NCI-H1048 (cell line): Measurements from ENCODE around the gene TMEM154.

ENCODE experiments used
- DNase-seq: peaks from one replicate; lab custom pipeline; 2025; lab: John Stamatoyannopoulos, UW

TMEM154 gene

DNA sequence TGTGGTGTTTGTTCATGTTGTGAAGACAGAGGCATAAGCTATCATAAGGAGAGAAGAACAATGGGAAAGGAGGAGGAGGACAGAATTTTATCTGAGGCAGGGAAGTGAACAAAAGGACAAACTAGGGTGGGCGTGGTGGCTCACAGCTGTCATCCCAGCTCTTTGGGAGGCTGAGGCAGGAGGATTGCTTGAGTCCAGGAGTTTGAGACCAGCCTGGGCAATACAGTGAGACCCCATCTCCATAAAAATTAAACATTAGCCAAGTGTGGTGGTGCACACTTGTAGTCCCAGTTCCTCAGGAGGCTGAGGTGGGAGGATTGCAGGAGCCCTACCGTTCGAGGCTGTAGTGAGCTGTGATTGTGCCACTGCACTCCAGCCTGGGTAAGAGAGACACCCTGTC, 49.9 kb downstream of the TMEM154 start:
- DNase-seq: no peak

DNA sequence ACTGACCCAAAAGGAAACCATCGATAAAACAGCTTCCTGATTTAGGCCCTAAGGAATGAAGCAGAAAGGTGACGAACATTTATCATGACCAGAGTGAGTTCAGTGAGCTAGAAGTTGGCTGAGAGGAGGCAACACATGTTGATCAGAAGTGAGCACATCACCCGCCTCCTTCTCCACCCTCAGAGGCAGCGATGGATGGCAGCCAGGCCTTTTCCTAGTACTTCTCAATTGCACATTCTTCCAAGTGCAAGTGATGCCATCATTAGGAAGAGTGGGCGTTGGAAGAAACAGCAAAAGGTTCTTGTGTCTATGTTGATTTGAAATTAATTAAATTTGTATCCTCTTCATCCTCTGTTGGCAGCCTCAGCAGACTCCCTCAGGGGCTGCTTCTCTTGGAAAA, 51.7 kb downstream of the TMEM154 start:
- no peak for DNase-seq

GRCh38 chr4:152626790-152627189, 53.0 kb downstream of the TMEM154 start:
- DNase-seq: no peak

DNA sequence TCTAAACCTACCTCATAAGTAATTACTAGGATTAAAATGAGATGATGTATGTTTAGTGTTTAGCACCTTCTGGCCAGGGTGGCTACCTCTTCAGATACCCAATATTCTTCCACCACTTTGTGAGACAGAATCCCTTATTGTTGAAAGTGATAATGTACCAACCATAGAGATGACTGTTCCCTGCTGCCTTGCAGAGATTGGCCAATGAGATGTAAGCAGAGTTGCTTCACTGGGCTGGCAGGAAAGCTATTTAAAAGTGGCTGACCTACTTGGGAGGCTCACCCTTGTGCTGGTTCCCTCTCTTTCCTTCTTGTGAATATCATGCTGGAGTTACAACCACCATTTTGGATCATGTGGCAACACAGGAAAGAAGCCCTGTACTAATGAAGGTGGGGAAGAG, 58.9 kb downstream of the TMEM154 start:
- DNase-seq: no peak

DNA sequence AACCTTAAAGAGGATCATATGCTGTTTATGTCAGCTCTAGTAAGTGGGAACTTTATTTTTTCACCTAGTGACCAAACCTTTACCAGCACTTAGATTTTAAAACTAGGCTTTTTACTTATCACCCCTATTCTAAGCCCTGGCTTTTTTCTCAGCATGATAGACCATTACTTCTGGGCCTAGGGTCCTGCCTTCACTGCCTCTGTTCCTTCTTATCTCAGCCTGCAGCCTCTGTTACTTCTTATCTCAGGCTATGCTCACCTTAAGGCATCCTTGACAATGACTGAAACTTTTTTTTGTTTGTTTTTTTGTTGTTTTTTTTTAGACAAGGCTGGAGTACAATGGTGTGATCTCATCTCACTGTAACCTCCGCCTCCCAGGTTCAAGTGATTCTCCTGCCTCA, 59.6 kb downstream of the TMEM154 start:
- no peak for DNase-seq

DNA sequence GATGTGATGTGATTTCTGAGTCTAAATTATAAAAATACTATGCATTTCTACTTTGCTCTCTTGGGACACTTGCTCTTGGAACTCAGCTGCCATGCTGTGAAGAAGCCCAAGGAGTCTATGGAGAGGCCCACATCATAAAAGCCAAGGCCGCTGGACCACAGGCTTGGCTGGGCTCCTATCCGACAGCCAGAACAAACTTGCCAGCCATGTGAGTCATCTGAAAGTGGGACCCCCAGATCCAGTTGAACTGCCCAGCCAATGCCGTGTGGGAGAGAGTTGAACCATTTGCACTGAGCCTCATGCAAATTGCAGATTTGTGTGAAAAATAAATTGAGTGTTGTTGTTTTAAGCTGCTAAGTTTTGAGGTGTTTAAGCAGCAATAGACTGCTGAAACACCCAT, 60.2 kb downstream of the TMEM154 start:
- DNase-seq: no peak

DNA sequence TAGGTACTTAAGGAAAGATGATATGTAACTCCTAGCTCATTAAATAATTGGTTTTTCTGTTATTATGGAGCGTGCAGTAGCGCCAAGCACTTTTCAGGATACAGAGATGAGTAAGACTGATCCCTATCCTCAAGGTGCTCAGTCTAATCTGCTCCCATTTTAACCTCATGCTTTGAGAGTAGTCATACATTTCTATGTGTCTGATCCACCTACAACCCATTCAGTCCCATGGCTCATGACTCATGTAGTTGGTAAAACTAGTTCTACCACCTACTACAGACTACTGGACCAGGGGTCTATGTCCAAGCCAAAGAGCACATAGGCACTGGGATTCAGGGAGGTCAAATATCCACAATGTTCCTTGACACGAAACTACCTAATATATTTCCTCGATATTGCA, 60.8 kb downstream of the TMEM154 start:
- DNase-seq: no peak

GRCh38 chr4:152616804-152617203, 63.0 kb downstream of the TMEM154 start:
- no peak for DNase-seq

DNA sequence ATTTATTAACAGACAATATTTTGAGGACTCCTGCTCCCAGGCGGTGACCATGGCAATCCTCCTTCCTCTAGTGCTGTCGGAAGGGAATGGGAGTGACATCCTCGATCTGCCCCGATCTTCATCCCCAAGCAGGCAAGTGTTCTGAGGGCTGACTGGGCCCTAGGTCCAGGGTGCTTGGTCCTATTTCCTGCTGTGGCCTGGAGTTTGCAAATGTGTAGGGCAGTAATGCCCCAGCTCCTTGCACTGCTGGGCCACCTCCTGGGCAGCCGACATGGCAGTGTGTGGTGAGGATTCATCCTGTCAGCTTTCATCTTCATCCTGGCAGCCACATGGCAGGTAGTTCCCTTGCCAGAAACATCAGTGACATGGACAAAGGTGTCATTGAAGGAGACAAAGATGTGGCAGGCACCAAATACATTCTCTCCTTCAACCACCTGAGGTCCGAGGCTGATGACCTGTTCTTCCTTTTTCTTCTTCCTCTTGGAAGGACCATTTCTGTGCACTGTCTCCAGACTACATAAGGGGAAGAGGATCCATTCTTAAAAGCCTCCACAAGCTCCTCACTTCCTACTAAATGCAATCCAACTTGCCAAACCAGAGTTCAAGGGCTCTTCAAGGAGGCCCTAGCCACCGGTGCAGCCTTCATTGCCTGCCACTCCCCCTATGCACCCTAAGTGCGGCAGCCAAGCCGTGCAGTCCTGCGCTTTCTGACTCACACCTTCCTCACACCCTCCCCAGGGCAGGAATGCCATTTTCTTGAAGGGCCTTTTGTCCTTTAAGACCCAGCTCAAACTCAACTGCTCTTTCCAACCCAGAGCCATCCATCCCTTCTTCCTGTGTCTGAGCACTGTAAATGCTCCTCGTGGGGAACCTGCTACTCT, 65.7 kb downstream of the TMEM154 start:
- no peak for DNase-seq

GRCh38 chr4:152613351-152613750, 66.4 kb downstream of the TMEM154 start:
- DNase-seq: no peak

DNA sequence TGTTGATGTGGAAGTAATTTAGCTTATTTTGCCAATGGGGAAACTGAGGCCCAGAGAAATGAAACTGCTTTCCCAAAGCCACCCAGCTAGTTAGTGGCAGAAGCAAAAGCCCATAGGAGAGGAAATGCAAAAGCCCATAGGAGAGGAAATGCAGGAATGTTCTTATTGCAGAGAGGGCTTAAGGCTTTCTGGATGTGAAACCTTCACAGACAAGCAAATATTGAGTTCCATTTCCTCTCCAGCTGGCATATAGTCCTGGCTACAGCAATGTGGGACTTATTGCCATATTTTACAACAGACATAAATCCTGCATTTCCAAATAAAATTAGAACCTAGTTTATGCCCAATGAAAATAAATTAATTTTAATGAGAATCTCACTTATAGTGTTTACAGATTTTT, 69.7 kb downstream of the TMEM154 start:
- no peak for DNase-seq

DNA sequence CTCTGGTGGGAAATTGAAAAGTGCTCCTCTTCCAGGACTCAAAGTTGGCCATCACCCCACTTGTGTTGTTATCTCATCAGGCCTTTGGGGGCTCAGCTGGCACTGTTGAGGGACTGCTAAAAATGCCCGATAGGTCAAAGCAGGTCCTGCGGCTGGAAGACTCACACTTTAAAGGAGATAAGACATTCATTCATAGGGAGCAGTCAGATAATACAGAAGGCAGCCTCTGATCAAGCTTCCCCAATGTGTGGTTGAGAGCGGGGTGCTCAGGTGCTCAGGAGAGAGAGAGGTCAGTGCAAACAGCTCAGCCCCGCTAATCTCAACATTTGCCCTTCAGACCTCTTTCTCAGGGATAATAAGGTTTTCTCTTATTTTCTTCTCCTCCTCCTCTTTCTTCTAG, 70.3 kb downstream of the TMEM154 start:
- no peak for DNase-seq

GRCh38 chr4:152607178-152607577, 72.6 kb downstream of the TMEM154 start:
- DNase-seq: no peak

GRCh38 chr4:152606753-152607152, 73.0 kb downstream of the TMEM154 start:
- no peak for DNase-seq

- DNase-seq: no peak
These were observed 74.0 kb downstream of the TMEM154 start for GRCh38 chr4:152605641-152606335.

- DNase-seq: no peak
These were observed 74.8 kb downstream of the TMEM154 start for GRCh38 chr4:152605031-152605430.

DNA sequence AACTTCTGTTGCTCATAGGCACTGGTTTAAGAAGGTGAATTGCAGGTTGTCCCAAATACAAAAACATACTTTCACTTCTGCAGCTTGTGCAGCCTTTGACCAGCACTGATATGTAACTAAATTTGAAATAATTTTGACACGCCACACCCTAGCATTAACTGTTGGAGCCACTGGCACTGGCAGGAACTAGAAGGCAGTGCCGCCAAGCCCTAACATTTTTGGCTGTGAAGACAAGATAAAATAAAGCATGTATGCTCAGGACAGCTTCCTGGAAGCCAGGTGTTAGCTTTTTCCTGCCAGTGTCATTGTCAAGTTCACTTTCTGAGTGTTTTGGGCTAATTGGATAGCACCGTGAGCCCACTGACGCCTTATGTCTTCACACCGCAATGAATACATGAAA, 78.6 kb downstream of the TMEM154 start:
- DNase-seq: no peak

- DNase-seq: no peak
These were observed 80.2 kb downstream of the TMEM154 start for GRCh38 chr4:152599636-152600035.

DNA sequence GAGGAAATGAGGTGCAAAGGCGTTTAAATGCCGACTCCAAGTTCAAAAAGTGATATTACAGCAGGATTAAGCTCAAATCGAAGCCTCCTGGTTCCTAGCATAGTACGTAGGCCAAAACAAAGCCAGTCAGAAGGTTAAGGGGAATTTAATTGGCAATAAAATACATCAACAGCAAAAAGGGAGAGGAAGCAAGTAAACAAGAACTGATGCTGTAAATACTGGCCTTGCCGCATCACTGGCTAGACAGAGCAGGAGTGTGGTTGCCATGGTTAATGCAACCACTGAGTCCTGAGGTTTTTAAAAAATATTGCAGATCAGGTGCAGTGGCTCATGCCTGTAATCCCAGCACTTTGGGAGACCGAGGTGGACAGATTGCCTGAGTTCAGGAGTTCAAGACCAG, 80.7 kb downstream of the TMEM154 start:
- DNase-seq: no peak

GRCh38 chr4:152598454-152598853, 81.3 kb downstream of the TMEM154 start:
- DNase-seq: no peak

- DNase-seq: peak; percentile 28
These were observed 84.5 kb downstream of the TMEM154 start for GRCh38 chr4:152594978-152595925.

GRCh38 chr4:152594057-152594456, 85.7 kb downstream of the TMEM154 start:
- DNase-seq: no peak
